RWPE1 (cell line): ENCODE measurements around the gene CCDC157.

Source experiments
- CTCF ChIA-PET: fragments of 350-600 bp; sonication (Branson Sonifier 250); formaldehyde crosslinking; extraction: SDS; loops from one replicate; lab custom pipeline; 2021; lab: Yijun Ruan, JAX
- POLR2A ChIA-PET: fragments of 400-600 bp; formaldehyde crosslinking; extraction: SDS; loops from one replicate; lab custom pipeline; 2020; ENCODE audit warnings: antibody characterized with exemption; ENCODE audit not compliant: low non-redundant PET; lab: Yijun Ruan, JAX
- DNase-seq: peaks from one replicate; pipeline ENCODE4 v3.0.0; 2012; ENCODE audit warnings: low spot score
- H3K27ac ChIP-seq: fragments of 450-650 bp; 2 replicates; pipeline ENCODE4 v1.5.1; 2017
- CTCF ChIP-seq: fragments of 450-650 bp; conservative IDR thresholded peaks from 2 replicates; pipeline ENCODE4 v1.5.1; 2017; ENCODE audit warnings: low read depth, mild to moderate bottlenecking

CCDC157 gene

GRCh38 chr22:30317778-30318177, 39.0 kb upstream of the CCDC157 start:
- TF ChIP-seq CTCF: no peak
- peak overlapping the region; percentile 7; the same call in 1 of the 2 replicates for H3K27ac ChIP-seq

DNA sequence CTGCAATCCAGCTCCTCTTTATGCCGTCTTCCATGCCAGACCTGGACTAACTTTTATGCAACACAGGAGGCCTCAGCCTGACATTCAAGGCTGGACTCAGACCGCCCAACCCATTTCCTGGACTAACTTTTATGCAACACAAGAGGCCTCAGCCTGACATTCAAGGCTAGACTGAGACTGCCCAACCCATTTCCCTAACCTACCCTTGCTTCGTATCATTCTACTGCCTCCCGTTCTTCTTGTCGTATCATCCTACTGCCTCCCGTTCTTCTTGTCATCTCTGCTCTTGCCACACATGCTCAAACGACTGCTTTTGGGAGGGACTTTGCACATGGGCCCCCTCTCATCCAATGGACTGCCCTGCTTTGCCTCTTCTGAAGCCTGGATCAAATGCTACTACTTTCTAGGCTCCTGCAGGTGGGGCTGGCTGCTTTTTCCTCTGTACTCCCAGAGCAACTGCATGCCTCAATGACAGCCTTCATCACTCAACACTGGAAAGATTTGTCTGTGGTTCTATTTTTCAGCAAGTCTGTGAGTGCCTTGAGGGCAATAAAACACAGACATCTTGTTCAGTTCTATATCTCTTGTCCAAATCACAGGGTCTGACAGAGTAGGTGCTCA, 37.9 kb upstream of the CCDC157 start:
- TF ChIP-seq CTCF: no peak
- POLR2A ChIA-PET: no interaction called here
- no peak for DNase-seq
- H3K27ac ChIP-seq: peak overlapping the region; percentile 7
- CTCF ChIA-PET: no interaction called here

More at GRCh38 chr22:30317778-30318177, 39.0 kb upstream of the CCDC157 start:
- POLR2A ChIA-PET: no interaction called here
- CTCF ChIA-PET: no interaction called here
- DNase-seq: no peak

DNA sequence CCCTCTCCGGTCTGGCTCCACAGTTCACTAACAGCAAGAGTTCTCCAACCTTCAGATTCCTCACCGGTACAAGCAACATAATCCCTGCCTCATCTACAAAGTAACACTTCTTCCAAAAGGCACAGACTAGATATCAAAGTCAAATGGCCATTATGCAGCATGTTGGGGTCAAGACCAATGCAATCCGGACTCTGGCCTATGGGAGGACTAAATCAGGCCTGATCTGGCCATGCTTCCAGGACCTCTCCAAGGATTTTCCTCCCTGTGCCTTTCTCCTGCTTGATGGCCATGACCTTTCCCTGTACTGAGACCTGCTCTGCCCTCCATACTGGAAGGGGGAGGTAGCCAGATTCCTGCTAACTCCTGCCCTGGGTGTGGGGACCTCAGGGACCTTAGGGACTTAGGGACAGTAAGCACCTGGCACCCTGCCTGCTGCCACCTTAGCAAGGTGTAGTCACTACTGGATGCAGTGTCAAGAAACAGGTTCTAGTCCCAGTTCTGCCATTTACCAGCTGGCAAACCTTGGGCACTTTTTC, 36.7 kb upstream of the CCDC157 start:
- POLR2A ChIA-PET: no interaction called here
- peak overlapping the region; percentile 5 for H3K27ac ChIP-seq
- TF ChIP-seq CTCF: no peak
- CTCF ChIA-PET: no interaction called here
- DNase-seq: no peak

DNA sequence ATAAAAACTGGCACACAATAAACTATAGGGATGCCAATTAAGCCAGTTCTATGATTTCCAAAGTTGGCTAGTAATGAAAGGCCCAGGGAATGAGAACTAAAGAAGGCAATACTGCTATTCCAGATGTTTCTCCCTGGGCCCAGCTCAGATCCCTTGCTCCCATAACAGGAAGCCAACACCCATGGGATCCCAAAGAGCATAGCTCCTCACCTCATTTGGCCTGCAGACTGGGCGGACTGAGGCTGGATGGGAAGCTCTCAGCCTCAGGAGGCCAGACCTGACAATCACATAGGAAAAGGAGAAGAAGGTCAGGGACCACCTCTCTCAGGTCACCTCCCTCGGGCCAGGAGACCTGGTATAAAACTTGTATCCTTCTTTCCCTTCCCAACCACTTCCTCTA, 35.3 kb upstream of the CCDC157 start:
- POLR2A ChIA-PET: no interaction called here
- no peak for TF ChIP-seq CTCF
- CTCF ChIA-PET: no interaction called here
- no peak for DNase-seq
- H3K27ac ChIP-seq: no peak overlapping the region

- CTCF ChIA-PET: interaction anchor here (0.6 kb wide), 1 partner anchor 11 kb away, joined by 5 read pairs; no protein-coding TSS in a partner anchor
- no peak for DNase-seq
- POLR2A ChIA-PET: no interaction called here
- no peak overlapping the region for H3K27ac ChIP-seq
- TF ChIP-seq CTCF: no peak
Observed at GRCh38 chr22:30323246-30323645, 33.6 kb upstream of the CCDC157 start.

- no peak for DNase-seq
- CTCF ChIA-PET: interaction anchor here (0.6 kb wide), 1 partner anchor 12 kb away, joined by 5 read pairs; no protein-coding TSS in a partner anchor
- POLR2A ChIA-PET: no interaction called here
- no peak for TF ChIP-seq CTCF
- peak overlapping the region; percentile 42; the same call in 1 of the 2 replicates for H3K27ac ChIP-seq
Observed at GRCh38 chr22:30324014-30324730, 32.6 kb upstream of the CCDC157 start.
